Activated naive CD8-positive, alpha-beta T cell treated with anti-CD3 and anti-CD28 coated beads, Interleukin-2, amount 50 U/mL, for 16 hours (primary cell): ENCODE measurements around the gene IL31.
A peak's percentile ranks its signal among the peaks of the same experiment; 100 is the strongest.
"Not testable (repeated sequence)": the region's sequence is repeated elsewhere in the genome, so short reads cannot be mapped to it uniquely, and the experiment has no call there.

ENCODE experiments used
- DNase-seq: peaks from one replicate; pipeline ENCODE4 v3.0.0-alpha.2; 2020; ENCODE audit warnings: low read depth, low spot score

IL31 gene

DNA sequence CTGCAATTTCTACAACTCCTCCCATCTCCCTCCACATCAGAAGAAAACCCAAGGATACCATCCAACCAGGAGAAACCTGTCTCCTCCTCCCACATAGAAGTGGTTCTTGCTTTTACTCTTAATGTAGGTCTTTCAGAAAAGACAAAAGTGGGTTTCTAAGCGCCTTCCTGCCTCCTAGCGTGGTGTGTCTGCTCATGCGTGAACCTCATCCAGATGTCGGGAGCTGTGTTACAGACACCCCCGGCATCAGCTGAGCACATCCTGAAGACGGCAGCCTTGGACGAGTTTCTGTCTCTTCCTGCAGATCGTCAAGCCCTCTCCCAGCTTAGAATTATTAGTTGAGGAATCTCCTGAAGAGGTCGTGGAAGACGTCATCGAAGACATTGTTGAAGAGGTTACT lies 18.4 kb upstream of the IL31 start:
- DNase-seq: no peak

DNA sequence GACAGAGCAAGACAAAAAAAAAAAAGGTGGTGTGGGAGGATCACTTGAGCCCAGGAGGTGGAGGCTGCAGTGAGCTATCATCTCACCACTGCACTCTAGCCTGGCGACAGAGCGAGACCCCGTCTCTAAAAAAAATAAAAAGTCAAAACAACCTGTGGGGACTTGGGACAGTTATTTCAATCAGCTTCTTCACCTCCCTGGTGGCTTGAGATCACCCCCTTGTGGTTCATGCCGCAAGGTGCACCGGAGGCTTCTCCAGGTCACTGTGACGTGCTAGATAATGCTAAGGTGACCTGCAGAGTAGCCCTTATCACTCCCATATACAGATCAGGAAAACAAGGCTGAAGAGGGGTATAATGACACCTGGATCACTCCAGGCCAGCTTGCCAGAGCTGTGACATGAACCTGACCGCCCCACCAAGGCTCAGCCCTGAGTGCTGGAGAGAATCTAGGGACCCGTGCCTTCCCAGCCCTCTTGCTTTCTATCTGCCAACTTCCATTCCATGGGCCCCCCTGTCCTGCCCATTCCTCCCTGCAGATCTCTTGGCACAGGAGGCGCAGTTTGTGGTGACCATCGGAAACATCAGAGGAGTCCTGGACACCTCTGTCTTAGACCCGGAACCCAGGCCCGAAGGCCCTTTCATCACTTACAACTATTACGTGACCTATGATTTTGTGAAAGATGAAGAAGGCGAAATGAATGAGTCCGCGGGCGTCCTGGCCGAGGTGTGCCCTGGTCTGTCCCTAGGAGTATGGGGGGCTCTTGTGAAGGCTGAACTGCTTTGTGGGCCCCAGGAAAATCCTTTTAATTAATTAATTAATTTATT lies 17.0 kb upstream of the IL31 start:
- DNase-seq: peak; percentile 30

DNA sequence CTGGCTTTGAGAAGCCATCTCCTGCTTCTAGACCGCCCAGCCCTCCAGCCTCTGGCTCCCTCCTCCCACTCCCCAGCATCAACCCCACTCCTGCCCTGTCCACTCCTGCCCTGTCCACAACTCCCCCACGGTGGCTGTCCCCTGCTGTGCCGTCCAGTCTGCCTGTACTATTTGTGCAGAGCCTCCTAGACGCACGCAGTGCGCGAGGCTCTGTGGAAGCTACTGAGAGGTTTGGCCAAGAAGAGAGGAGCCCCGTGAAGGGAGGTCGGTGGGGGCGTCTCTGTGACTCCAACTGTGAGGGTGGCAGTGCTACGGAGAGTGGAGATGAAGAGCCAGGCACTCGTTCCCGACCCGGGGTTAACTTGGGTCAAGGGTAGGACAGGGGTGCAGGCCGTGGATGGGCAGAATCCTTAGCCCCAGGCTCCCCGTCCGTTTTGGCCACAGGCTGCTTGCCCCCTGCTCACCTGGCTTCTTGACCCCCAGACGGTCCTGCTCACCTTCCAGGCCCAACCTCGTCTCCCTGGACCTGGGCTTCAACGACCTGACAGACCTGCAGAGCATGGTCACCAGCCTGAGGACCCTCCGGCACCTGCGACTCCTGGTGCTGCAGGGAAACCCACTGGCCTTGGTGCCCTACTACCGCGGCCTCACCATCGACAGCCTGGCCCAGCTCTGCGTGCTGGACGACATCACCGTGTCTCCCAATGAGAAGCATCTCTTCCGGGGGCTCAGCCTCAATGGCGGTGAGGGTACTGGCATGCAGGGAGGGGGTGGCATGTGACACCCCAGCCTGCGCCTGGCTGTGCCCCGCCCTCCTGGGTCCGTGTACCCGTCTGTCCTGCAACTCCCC lies 15.8 kb upstream of the IL31 start:
- no peak for DNase-seq

DNA sequence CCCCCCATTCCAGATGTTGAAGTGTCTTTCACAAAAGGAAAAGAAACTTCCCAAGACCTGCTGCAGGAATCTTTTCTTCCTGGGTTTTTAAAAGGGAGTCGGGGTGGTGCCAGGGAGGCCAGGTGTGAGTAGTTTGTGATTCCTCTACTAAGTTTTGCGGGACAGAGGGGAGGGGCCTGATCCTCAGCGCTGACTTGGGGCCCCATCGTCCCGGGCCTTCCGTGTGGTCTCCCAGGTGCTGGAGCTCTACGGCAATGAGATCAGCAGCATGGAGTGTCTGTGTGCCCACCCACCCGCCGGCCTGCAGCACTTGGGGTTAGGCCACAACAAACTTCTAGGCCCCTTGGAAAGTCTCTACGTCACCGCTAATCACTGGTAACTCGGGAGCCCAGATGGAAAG lies 13.4 kb upstream of the IL31 start:
- no peak for DNase-seq

DNA sequence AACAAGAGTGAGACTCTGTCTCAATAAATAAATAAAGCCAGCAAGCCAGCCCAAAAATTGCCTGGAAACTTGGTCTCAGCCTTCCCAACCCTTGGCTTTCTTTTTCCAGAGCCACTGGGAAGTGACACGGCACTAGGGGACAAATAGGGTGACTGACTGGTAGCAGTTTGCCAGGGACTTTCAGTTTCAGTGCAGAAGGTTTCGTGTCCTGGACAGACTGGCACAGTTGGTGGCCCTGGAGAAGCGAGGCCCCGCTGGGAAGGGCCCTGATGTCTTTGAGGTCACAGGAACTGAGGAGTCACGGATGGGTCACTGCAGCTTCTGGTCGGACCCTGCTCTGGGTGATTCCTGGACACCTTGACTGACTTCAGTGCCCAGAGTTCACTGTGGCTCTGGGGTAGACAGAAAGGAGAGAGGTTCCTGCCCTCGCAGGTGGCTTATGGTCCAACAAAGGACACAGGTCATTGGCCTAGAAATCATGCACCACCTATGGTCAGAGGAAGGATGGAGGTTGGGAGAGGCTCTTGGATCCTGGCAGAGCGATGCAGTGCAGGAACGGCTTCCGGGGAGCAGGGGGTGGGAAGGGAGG lies 11.6 kb upstream of the IL31 start:
- no peak for DNase-seq

DNA sequence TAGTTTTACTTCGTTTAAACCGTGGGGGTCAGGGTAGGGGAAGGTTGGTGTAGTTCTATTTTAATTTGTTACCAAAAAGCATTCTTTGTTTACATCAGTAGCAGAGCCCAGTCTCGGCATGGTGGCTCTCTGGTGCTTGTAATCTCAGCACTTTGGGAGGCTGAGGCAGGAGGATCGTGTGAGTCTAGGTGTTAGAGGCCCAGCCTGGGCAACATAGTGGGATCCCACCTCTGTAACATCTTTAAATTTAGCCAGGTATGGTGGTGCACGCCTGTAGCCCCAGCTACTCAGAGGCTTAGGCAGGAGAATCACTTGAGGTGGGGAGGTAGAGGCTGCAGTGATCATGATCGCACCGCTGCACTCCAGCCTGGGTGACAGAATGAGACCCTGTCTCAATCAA lies 11.1 kb upstream of the IL31 start:
- DNase-seq: no peak

DNA sequence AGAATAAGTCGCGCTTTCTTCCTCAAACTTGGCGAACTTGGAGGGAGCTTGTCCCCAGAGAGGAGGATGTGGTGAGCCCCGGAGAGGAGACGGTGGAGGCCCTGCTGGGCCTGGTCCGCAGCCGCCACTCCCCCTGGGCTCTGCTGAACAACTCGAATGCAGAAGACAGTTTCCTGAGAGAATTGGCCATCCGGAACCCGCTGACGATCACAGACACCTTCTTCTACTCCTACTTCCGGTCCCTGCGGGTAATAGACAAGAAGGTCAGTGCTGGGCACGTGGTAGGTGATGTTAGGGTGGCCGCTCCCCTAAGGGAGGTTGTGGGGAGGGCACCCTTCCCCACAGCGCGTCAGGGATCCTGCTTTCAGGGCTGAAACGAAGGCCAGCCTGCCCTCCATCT lies 10.5 kb upstream of the IL31 start:
- no peak for DNase-seq

DNA sequence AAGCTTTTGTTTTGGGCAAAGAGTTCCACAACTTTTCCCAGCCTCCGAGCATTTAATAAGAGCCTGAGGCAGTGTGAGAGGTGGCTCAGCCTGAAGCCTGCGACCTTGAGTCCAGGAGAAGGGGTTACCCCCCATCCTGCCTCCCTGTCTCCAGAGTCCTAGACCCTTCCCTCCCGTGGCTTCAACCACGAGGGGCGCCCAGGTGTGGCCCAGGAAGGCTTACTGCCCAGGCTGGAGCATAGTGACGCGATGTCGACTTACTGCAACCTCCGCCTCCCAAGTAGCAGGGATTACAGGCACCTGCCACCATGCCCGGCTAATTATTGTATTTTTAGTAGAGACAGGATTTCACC lies 9.5 kb upstream of the IL31 start:
- no peak for DNase-seq

DNA sequence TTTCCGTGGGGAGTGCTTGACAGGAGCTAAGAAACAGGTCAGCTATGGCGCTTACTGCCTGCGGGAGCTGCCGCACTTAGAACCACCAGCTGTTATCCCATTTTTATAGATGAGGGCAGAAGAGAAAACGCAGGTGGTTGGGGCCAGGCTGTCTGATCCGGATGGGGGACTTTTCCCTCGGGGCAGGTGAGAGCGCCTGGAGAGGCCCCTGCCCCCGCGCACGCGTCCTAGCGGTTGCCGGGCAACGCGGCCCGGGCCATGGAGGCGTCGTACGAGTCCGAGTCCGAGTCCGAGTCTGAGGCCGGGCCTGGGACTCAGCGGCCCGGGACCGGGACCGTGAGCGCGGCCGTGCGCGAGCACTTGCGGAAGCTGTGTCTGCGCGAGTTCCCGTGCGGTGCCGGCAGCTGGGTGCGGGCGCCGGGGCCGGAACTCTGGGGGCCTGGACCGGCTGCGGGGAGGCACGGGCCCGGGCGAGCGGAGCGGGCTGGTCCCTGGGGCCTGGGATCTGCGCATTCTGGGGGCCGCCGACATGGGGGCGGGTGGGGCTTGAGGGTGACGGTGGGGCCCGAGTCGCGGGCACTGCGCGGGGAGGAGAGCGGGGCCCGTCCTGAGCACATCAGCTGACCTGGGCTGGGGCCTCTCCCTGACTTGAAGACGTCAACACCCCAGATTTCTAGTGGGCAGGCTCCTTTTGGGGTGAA lies 9.0 kb upstream of the IL31 start, which contains the start of gene LRRC43:
TSS of gene LRRC43 (plus strand) at position 237 of the 701 bp plus-strand sequence. CDS start at position 259, 22 bp downstream.
- no peak for DNase-seq

DNA sequence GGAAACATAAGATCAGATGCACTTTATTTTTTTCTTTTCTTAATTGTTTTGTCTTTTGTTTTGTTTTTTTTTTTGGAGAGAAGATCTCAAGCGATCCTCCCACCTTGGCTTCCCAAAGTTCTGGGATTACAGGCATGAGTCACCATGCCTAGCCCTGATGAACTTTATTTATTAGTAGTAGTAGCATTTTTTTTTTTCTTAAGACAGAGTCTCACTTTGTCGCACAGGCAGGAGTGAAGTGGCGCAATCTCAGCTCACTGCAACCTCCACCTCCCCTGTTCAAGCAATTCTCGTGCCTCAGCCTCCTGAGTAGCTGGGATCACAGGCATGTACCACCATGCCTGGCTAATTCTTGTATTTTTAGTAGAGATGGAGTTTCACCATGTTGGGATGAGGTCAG lies 2.5 kb upstream of the IL31 start:
- DNase-seq: not testable (repeated sequence)

DNA sequence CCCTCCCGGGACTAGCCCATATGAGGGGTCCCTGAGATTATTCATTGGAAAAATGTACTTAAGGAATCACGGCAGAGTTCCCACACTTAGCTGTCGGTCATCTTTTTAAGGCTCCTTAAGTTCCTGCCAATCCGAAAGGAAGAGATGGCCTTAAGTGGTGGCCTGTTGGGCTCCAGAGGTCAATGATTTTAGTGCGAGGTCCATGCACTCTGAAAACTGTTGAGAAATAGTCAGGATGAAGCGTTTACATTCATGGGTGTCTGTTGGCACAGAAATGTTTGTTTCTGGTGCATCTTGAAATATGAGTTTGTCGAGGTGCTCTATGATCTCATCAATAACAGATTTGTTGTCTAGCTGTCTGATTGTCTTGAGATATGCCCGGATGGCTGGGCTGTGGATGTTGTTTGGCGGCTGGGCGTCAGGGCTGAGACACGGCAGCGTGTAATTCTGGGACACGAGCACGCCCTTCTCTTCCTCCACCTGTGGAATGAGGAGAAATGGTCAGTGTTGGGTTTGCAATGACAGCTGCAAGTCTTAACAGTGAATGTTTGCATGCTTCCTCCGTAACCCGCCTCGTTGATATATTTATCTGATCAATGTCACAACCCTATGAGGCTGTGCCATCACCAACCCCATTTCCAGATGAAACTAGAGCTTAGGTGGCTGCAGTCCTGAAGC lies 1.6 kb downstream of the IL31 start:
- DNase-seq: no peak

DNA sequence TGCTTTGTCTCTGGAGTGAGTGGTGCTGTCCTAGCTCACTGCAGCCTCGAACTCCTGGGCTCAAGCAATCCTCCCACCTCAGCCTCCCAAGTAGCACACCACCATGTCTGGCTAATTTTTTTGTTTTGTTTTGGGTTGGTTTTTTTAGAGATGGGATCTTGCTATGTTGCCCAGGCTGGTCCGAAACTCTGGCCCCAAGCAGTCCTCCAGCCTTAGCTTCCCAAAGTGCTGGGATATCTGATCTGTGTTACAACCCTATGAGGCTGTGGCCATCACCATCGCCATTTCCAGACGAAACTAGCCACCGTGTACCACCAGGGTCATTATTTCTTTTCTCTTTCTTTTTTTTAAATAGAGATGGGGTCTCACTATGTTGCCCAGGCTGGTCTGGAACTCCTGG lies 2.6 kb downstream of the IL31 start:
- DNase-seq: no peak

DNA sequence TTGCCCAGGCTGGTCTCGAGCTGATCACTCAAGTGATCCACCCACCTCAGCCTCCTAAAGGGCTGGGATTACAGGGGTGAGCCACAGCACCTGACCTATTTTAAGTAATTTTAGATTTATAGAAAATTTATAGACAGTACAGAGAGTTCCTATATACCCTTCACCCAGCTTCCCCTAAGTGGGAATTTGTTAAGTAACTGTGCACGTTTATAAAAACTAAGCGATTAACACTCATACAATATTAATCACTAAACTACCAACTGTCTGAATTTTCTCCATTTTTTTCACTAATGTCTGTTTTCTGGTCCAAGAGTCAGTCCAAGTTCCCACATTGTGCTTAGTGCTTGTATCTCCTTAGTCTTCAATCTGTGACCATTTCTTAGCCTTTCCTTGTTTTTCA lies 5.5 kb downstream of the IL31 start:
- DNase-seq: no peak

DNA sequence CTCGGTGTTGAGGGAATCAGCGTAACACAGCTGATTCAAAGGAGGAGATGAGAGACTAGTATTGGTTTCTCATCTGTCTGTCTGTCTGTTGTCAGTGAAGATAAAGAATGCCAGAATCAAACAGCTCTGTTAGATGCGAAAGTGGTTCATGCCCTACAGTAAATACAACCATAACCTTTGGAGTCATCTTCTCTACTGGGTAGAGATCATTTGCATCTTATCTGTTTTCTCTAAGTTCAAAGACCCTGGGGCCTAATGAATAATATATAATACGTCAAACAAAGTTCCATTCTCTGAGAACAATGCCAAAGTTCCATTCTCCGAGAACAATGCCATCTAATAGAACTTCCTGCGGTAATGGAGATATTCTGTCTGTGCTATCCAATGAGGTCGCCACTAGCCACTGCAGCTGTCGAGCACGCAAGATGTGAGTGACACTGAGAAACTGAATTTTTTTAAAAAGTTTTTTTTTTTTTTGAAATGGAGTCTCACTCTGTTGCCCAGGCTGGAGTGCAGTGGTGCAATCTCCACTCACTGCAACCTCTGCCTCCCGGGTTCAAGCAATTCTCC lies 6.6 kb downstream of the IL31 start:
- DNase-seq: no peak

DNA sequence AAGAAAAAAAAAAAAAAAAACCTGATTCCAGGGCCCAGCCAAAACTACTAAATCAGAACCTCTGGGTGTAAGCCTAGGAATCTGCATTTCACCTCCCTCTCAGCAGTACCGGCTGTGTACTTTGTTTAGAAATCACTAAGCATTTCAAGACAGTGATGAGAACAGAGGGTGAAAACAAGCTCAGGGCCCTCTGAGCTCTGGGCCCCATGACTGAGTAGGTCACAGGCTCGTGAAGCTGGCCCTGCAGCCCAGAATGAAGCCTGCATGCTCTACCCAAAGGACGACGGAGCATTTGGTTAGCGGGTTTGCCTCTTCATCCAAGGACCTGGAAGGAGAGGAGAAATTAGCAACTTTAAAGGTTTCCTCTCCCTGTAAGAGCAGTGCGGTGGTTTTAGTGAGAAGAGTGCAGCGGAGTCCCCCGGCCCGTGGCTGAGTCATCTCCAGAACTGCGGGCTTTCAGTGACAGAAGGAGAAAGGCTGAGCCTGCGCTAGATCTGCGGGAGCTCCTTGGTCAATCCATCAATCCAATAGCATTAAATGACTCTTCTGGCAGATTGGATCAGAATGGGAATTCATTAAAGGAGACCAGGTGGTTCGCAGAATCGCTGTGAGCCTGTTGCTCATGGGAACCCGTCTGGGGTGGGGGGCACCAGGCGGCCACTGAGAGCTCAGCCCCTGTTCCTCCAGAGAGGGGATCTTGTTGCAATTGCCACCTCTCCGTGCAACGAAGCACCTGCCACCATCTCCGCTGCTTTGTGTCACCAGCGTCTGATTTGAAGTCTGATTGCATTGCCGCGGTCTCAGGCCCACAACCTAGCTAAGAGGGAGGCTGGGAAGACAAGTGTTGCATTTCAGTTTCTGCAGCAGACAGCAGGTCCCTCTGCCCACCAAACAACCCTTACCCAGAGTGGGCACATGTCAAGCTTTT lies 7.3 kb downstream of the IL31 start:
- DNase-seq: no peak

DNA sequence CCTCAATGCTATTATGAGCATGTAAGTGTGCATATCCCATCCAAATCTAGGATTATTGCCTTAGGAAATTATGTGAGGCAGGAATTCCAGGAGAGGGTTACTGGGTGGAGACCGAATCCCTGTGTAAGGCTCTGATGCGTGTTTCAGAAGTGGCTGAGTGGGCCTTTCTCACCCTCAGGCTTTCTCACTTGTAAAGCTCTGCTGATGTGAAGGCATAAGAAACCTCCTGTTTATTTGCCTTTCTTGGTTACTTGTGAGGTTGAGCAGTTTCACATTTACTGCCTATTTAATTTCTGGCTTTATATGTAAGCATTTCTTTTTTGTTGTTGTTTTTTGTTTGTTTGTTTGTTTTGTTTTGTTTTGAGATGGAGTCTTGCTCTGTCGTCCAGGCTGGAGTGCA lies 11.0 kb downstream of the IL31 start:
- no peak for DNase-seq

DNA sequence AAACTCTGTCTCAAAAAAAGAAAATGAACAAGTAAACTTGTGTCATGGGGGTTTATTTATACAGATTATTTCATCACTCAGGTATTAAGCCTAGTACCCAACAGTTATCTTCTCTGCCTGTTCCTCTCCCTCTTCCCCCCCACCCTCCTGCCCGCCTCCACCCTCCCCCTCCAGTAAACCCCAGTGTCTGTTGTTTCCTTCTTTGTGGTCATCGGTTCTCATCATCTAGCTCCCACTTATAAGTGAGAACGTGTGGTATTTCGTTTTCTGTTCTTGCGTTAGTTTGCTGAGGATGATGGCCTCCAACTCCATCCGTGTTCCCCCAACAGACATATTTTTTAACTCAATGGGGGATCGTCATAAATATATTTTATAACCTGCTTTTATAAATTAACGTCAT lies 12.3 kb downstream of the IL31 start:
- no peak for DNase-seq

DNA sequence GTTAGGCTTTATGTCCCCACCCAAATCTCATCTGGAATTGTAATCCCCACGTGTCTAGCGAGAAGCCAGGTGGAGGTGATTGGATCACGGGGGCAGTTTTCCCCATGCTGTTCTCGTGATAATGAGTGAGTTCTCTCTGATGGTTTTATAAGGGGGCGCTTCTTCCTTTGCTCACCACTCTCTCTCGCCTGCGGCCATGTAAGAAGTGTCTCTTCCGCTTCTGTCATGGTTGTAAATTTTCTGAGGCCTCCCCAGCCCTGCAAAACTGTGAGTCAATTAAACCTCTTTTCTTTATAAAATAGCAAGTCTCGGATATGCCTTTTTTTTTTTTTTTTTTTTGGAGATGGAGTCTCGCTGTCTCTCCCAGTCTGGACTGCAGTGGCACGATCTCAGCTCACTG lies 13.3 kb downstream of the IL31 start:
- no peak for DNase-seq

DNA sequence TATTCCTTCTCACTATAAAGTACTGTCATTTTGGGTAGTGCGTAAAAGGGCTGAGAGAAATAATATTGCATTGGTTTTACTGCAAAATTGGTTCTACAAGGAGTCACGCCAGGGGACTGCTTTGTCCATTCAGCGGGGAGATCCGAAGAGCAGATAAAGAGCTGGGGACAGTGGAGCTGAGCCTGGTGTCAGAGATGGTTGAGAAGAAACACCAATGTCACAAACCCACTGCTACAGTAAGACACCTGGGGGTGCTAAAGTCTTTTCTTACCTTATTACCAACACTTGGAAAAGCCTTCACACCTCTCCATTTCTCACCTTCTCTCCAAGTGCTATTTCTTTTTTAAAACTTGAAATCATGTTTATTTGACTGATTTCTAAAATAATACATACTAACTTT lies 14.1 kb downstream of the IL31 start:
- no peak for DNase-seq

DNA sequence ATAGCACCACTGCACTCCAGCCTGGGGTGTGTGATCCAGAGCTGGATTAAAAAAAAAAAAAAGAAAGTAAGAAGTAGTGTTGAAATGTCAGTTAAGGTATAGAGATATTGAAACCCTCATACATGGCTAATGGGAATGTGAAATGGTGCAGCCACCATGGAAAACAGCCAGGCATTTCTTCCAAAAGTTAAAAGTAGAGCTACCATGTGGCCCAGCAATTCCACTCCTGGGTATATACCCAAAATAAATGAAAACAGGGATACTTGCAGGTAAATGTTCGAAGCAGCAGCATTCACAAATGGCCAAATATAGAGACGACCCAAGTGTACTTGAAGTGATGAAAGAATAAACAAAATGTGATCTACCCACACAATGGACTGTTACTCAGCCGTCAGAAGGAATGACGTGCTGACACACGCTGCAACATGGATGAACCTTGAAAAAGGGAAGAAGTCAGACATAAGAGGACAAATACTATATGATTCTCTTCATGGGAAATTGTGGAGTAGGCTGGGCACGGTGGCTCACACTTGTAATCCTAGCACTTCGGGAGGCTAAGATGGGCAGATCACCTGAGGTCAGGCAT lies 15.2 kb downstream of the IL31 start:
- no peak for DNase-seq
